ENCODE measurements around the gene SUPT20H.

SUPT20H gene

DNA sequence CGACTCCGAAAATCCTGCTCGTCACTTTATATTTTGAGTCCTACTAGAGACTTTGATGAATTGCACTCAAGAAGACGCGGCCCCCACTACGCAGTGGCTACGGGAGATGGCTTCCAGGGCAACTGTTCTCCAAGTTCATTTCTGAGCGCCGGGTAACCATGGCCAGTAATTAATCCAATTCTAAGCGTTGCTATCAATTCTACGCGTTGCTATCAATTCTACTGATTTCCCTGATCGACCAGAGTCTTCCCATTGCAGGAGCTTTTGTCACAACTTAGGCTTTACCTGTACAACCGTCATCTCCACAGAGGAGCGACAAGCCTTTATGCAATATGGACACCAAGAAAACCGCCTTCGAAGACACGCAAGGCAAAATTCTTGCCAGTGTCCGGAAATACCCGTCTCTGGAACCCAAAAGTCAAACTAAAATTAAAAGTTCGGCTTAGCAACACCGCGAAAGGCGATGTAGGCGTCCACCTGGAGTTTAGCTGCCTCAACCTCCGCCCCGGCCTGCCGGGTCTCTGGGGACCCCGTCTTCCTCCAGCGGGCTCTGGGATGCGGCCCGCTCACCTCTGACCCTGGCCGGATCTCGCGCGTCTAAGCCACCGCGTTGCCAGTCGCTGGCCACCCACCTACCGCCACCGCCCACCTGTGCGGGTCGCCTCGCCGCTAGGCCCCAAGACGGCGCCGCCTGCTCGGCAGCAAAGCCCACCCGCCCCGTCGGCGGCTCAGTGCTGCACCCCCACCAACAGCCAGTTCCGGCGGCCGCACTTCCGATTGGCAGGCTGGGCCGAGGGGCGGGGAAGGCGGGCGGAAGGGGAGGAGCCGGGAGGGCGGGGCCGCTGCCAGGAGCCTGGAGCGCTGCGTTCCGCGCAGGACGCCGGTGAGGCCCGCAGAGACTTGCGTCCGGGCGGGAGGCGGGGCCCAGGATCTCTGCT is at the start of gene SUPT20H (continued):
- TF ChIP-seq ZBTB17 (tag by site-specific recombination; IDR thresholded peaks at IDR 0.05): peak; percentile 55; the same call in 1 of the 2 replicates
- peak; percentile 90 for TF ChIP-seq EGR2 (tag by site-specific recombination; IDR thresholded peaks at IDR 0.05; ENCODE audit: low read depth)
- no peak for TF ChIP-seq SETDB1 (IDR thresholded peaks at IDR 0.05; ENCODE audit: insufficient read length, low read length)
- no peak for TF ChIP-seq ZNF23 (tag by site-specific recombination; IDR thresholded peaks at IDR 0.05; ENCODE audit: borderline replicate concordance)
- no peak for TF ChIP-seq ZNF664 (tag by site-specific recombination; IDR thresholded peaks at IDR 0.05)
- TF ChIP-seq, protein P1, sequence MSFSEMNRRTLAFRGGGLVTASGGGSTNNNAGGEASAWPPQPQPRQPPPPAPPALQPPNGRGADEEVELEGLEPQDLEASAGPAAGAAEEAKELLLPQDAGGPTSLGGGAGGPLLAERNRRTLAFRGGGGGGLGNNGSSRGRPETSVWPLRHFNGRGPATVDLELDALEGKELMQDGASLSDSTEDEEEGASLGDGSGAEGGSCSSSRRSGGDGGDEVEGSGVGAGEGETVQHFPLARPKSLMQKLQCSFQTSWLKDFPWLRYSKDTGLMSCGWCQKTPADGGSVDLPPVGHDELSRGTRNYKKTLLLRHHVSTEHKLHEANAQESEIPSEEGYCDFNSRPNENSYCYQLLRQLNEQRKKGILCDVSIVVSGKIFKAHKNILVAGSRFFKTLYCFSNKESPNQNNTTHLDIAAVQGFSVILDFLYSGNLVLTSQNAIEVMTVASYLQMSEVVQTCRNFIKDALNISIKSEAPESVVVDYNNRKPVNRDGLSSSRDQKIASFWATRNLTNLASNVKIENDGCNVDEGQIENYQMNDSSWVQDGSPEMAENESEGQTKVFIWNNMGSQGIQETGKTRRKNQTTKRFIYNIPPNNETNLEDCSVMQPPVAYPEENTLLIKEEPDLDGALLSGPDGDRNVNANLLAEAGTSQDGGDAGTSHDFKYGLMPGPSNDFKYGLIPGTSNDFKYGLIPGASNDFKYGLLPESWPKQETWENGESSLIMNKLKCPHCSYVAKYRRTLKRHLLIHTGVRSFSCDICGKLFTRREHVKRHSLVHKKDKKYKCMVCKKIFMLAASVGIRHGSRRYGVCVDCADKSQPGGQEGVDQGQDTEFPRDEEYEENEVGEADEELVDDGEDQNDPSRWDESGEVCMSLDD (tag by site-specific recombination; IDR thresholded peaks at IDR 0.05): 0 out of 2 replicates have a peak, but pooled peaks have one; percentile 22
- TF ChIP-seq KLF1 (tag by site-specific recombination; IDR thresholded peaks at IDR 0.05): no peak; the same call in 1 of the 2 replicates
- TF ChIP-seq, protein P2, sequence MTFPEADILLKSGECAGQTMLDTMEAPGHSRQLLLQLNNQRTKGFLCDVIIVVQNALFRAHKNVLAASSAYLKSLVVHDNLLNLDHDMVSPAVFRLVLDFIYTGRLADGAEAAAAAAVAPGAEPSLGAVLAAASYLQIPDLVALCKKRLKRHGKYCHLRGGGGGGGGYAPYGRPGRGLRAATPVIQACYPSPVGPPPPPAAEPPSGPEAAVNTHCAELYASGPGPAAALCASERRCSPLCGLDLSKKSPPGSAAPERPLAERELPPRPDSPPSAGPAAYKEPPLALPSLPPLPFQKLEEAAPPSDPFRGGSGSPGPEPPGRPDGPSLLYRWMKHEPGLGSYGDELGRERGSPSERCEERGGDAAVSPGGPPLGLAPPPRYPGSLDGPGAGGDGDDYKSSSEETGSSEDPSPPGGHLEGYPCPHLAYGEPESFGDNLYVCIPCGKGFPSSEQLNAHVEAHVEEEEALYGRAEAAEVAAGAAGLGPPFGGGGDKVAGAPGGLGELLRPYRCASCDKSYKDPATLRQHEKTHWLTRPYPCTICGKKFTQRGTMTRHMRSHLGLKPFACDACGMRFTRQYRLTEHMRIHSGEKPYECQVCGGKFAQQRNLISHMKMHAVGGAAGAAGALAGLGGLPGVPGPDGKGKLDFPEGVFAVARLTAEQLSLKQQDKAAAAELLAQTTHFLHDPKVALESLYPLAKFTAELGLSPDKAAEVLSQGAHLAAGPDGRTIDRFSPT (tag by site-specific recombination; IDR thresholded peaks at IDR 0.05): peak; percentile 70; the same call in 1 of the 2 replicates
- no peak for TF ChIP-seq ZNF426 (tag by site-specific recombination; IDR thresholded peaks at IDR 0.05)
- TF ChIP-seq ZFP69B (tag by site-specific recombination; IDR thresholded peaks at IDR 0.05): peak; percentile 45; the same call in 1 of the 2 replicates
- no peak for TF ChIP-seq ZNF707 (tag by site-specific recombination; IDR thresholded peaks at IDR 0.05)
- TF ChIP-seq ZNF521 (tag by site-specific recombination; IDR thresholded peaks at IDR 0.05): no peak
- 0 out of 2 replicates have a peak, but pooled peaks have one; percentile 21 for TF ChIP-seq ZNF596 (tag by site-specific recombination; IDR thresholded peaks at IDR 0.05)
- TF ChIP-seq ZIC2 (tag by site-specific recombination; IDR thresholded peaks at IDR 0.05): 0 out of 2 replicates have a peak, but pooled peaks have one; percentile 13

DNA sequence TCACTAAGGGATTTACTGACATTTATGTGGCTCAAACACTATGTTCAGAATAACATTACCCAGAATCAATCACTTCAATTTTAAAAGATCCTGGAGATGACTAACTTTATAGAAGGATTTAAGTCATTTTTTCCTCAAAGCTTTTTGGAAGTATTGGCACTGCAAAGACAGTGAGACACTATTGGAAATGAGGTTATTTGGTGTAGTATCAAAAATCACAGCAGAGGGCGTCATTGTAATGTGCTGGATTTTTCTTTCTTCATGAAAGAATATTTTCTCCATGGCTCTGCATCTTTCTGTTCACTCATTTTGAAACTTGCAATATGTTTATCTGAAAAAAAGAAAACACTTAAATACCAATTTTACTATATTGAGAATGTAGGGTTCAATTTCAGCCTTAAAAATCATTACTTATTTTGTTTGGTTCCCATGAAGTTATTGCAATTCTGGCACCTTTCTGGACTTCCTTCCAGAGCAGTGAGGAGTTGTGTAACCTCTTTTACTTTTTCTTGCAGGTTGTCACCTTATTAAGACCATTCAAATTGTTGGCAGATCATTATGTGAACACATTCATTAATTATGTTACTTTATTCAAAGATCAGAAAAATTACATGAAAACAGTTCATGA is 49.7 kb upstream of the SUPT20H start:
- Histone ChIP-seq H3K4me1 (ENCODE audit: control insufficient read depth, insufficient read depth, low read length) (no peaks in the 10 kb centered on the region), H3K27ac (ENCODE audit: extremely low read depth, low read depth, low read length) (no peak overlapping the region), H3K36me3 (ENCODE audit: control insufficient read depth in 2 of 2, insufficient read depth in 1 of 2, low read length in 2 of 2) (no peaks in the 10 kb centered on the region), H3K9me3 (ENCODE audit: control insufficient read depth, insufficient read depth, low read depth, low read length) (no peaks in the 10 kb centered on the region), H3K4me3 (ENCODE audit: low read depth, low read length) (no peak overlapping the region)
- POLR2A ChIA-PET: no interaction called here
- CTCF ChIA-PET: interaction anchor here (0.6 to 1.6 kb wide), 15 partner anchors 8 to 1519 kb away, joined by 3 to 10 read pairs (median 3); partner anchors contain the start of gene POSTN
- TF ChIP-seq ZNF660 (tag by site-specific recombination; IDR thresholded peaks at IDR 0.05): 0 out of 2 replicates have a peak, but pooled peaks have one; percentile 41
- no peak for TF ChIP-seq ZNF48 (tag by site-specific recombination; IDR thresholded peaks at IDR 0.05)
- TF ChIP-seq ZNF654 (tag by site-specific recombination; IDR thresholded peaks at IDR 0.05; ENCODE audit: low read depth): peak; percentile 67

Measured in HEK293 (cell line).